ENCODE data around the gene PKIB.
"Not testable (repeated sequence)": the region's sequence is repeated elsewhere in the genome, so short reads cannot be mapped to it uniquely, and the experiment has no call there.

- not testable (repeated sequence) for TF ChIP-seq CTCF, POLR2A (IDR thresholded peaks at IDR 0.05)
Observed at GRCh38 chr6:122598295-122598694, 11.9 kb upstream of the PKIB start.
